ENCODE data around the gene KCNAB1. TPM values are rescaled to one million over a fixed set of nuclear protein-coding genes. Genes with fewer than 3 reads are reported as not detected.

KCNAB1 gene
- total and polyA plus RNA-seq, 2 of the 8 experiments (the other 6 are each of a cell fraction or from before 2014, with no cell fraction given) = 0.51 to 2.3 TPM

- FAIRE-seq (no peak), DNase-seq (ENCODE audit: low read depth in 1 of 2, low spot score in 2 of 2) (no peak)
- ChIA-PET POLR2A (ENCODE audit: partially characterized antibody) (no interaction called here), CTCF (ENCODE audit: partially characterized antibody) (interaction anchor here (0.7 to 1.4 kb wide), 2 partner anchors 97 to 260 kb away, joined by 3 to 6 read pairs; no protein-coding TSS in a partner anchor)
- Histone ChIP-seq H2AFZ (ENCODE audit: low read length) (no peak overlapping the region), H3K4ac (replicated peaks; ENCODE audit: insufficient read length, low read depth, low read length) (no peak overlapping the region), H4K8ac (ENCODE audit: extremely low read depth, insufficient read depth, low read length) (no peak overlapping the region), H2BK15ac (ENCODE audit: low read length) (no peak overlapping the region), H2BK120ac (replicated peaks; ENCODE audit: low read depth, low read length) (no peak overlapping the region), H2BK20ac (ENCODE audit: low read length) (no peak overlapping the region), H3K23me2 (ENCODE audit: low read depth, low read length) (no peaks in the 10 kb centered on the region), H3K79me1 (ENCODE audit: low read depth, low read length) (no peaks in the 10 kb centered on the region), H3K18ac (ENCODE audit: extremely low read depth, low read length) (no peak overlapping the region), H3K56ac (replicated peaks; ENCODE audit: insufficient read length, low read depth, low read length) (no peak overlapping the region), H2AK5ac (ENCODE audit: low read depth, low read length) (no peak overlapping the region), H3K4me1 (replicated peaks in 1 of 4; ENCODE audit: control insufficient read depth in 3 of 4, insufficient read depth in 4 of 4, low read length in 3 of 4) (peaks cover 0 to 4% (median under 1%) of the 10 kb centered on the region in 4 experiments; a peak in 2 of 7 replicates), H3K14ac (ENCODE audit: insufficient read length) (no peak overlapping the region), H3K4me3 (ENCODE audit: extremely low read depth in 1 of 4, insufficient read depth in 2 of 4, low read depth in 3 of 4, low read length in 4 of 4) (no peak overlapping the region), H3K27ac (ENCODE audit: low read depth, low read length) (no peak overlapping the region), H4K91ac (replicated peaks; ENCODE audit: insufficient read length, low read length) (no peak overlapping the region), H2BK5ac (ENCODE audit: low read depth, low read length) (no peak overlapping the region), H3K36me3 (ENCODE audit: control insufficient read depth in 2 of 4, insufficient read depth in 4 of 4, low read length in 3 of 4) (no peaks in the 10 kb centered on the region), H2BK12ac (ENCODE audit: low read depth, low read length) (no peak overlapping the region), H4K20me1 (replicated peaks in 1 of 2; ENCODE audit: control insufficient read depth in 1 of 2, insufficient read depth in 2 of 2, low read length in 2 of 2) (no peaks in the 10 kb centered on the region), H3K79me2 (ENCODE audit: control insufficient read depth in 1 of 2, insufficient read depth in 2 of 2, low read length in 2 of 2) (no peaks in the 10 kb centered on the region), H3K27me3 (replicated peaks in 1 of 4; ENCODE audit: control insufficient read depth in 3 of 4, extremely low read depth in 1 of 4, insufficient read depth in 3 of 4, low read length in 3 of 4) (no peaks in the 10 kb centered on the region), H3K9me3 (ENCODE audit: insufficient read depth in 2 of 2, low read depth in 1 of 2, low read length in 1 of 2) (no peaks in the 10 kb centered on the region), H4K5ac (ENCODE audit: insufficient read length, low read depth, low read length) (no peak overlapping the region), H3K4me2 (ENCODE audit: insufficient read depth in 1 of 2, low read depth in 2 of 2, low read length in 2 of 2) (no peak overlapping the region), H3K9ac (replicated peaks in 1 of 4; ENCODE audit: extremely low read depth in 1 of 4, low read depth in 3 of 4, low read length in 3 of 4) (no peak overlapping the region), H3K23ac (ENCODE audit: insufficient read length) (no peak overlapping the region)
- WGBS, 2 experiments (ENCODE audit: extremely low coverage in 1 of 2, insufficient coverage in 1 of 2, insufficient read length in 1 of 2, insufficient replicate concordance in 2 of 2, low coverage in 1 of 2, low lambda C conversion rate in 2 of 2, missing lambda C conversion rate in 1 of 2) = 100% methylated on average over 1 of the region's 1 CpG; no CpG with 5 or more reads in 1 of the 2 experiments
- TF ChIP-seq NRF1 (IDR thresholded peaks at IDR 0.05; ENCODE audit: low read depth, low read length) (no peak), RNF2 (IDR thresholded peaks at IDR 0.05; ENCODE audit: borderline replicate concordance, low read depth, low read length, missing control alignments, poor library complexity, severe bottlenecking) (no peak), CTBP2 (IDR thresholded peaks at IDR 0.05; ENCODE audit: borderline replicate concordance, insufficient read depth, insufficient read length, low read length) (no peak), CHD1 (IDR thresholded peaks at IDR 0.05; ENCODE audit: low read depth, low read length) (no peak), HDAC2 (IDR thresholded peaks at IDR 0.05; ENCODE audit: borderline replicate concordance in 1 of 2, low read depth in 2 of 2, low read length in 2 of 2) (no peak), POLR2AphosphoS5 (IDR thresholded peaks at IDR 0.05; ENCODE audit: low read depth, low read length) (no peak), SIX5 (IDR thresholded peaks at IDR 0.05; ENCODE audit: low read depth, low read length) (no peak), ASH2L (IDR thresholded peaks at IDR 0.05; ENCODE audit: low read length) (no peak), BRCA1 (IDR thresholded peaks at IDR 0.05; ENCODE audit: low read depth, low read length) (no peak), SP2 (IDR thresholded peaks at IDR 0.05; ENCODE audit: low read length) (no peak), RAD21 (IDR thresholded peaks at IDR 0.05 in 1 of 2, conservative IDR thresholded peaks at IDR 0.05 in 1 of 2; ENCODE audit: low read depth in 2 of 2, low read length in 2 of 2) (no peak), RFX5 (IDR thresholded peaks at IDR 0.05; ENCODE audit: borderline replicate concordance, low read depth, low read length) (no peak), SIRT6 (IDR thresholded peaks at IDR 0.05; ENCODE audit: low read length) (no peak)
- TF ChIP-seq, protein P1, sequence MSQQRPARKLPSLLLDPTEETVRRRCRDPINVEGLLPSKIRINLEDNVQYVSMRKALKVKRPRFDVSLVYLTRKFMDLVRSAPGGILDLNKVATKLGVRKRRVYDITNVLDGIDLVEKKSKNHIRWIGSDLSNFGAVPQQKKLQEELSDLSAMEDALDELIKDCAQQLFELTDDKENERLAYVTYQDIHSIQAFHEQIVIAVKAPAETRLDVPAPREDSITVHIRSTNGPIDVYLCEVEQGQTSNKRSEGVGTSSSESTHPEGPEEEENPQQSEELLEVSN (IDR thresholded peaks at IDR 0.05) = no peak
Measured at GRCh38 chr3:156412600-156412999, 292.2 kb downstream of the KCNAB1 start.

All from H1 (cell line).